HG03139 (cell line): ENCODE data around the gene SLC28A1.
"Not testable (repeated sequence)": the region's sequence is repeated elsewhere in the genome, so short reads cannot be mapped to it uniquely, and the experiment has no call there.

Source experiments
- ATAC-seq: cut with Tn5 transposase; IDR thresholded peaks from one replicate; pipeline ENCODE4 v1.9.1; 2021; ENCODE audit not compliant: unreplicated experiment

SLC28A1 gene

GRCh38 chr15:84961707-84962106 is 77.2 kb downstream of the SLC28A1 start:
- ATAC-seq: no peak

- no peak for ATAC-seq
These were observed 78.5 kb downstream of the SLC28A1 start for GRCh38 chr15:84962955-84963354.

- no peak for ATAC-seq
These were observed 82.9 kb downstream of the SLC28A1 start for GRCh38 chr15:84967380-84967779.

- ATAC-seq: no peak
These were observed 83.8 kb downstream of the SLC28A1 start for GRCh38 chr15:84968301-84968700.

GRCh38 chr15:84969257-84969656 is 84.8 kb downstream of the SLC28A1 start:
- no peak for ATAC-seq

GRCh38 chr15:84970843-84971242 is 86.4 kb downstream of the SLC28A1 start:
- ATAC-seq: no peak

GRCh38 chr15:84973492-84974460 is 89.3 kb downstream of the SLC28A1 start:
- no peak for ATAC-seq

GRCh38 chr15:84975871-84976351 is 91.4 kb downstream of the SLC28A1 start:
- no peak for ATAC-seq

- no peak for ATAC-seq
These were observed 92.4 kb downstream of the SLC28A1 start for GRCh38 chr15:84976746-84977345.

GRCh38 chr15:84979651-84980050 is 95.2 kb downstream of the SLC28A1 start:
- no peak for ATAC-seq

GRCh38 chr15:84980196-84981053 is 96.0 kb downstream of the SLC28A1 start:
- peak; percentile 39 for ATAC-seq

- peak; percentile 58 for ATAC-seq
These were observed 96.7 kb downstream of the SLC28A1 start for GRCh38 chr15:84981054-84981710.

- ATAC-seq: peak; percentile 7
These were observed 97.3 kb downstream of the SLC28A1 start, which contains the start of gene PDE8A for GRCh38 chr15:84981711-84982300. Gene PDE8A, plus strand, starts transcription at chr15:84981856. Its CDS starts 307 bp downstream, at chr15:84982163.

GRCh38 chr15:84982301-84982920 is 97.9 kb downstream of the SLC28A1 start:
- peak; percentile 2 for ATAC-seq

GRCh38 chr15:84983294-84983693 is 98.8 kb downstream of the SLC28A1 start:
- no peak for ATAC-seq

- ATAC-seq: no peak
These were observed 99.2 kb downstream of the SLC28A1 start for GRCh38 chr15:84983711-84984110.

- ATAC-seq: no peak
These were observed 100.7 kb downstream of the SLC28A1 start for GRCh38 chr15:84985158-84985557.

- ATAC-seq: not testable (repeated sequence)
These were observed 102.9 kb downstream of the SLC28A1 start for GRCh38 chr15:84987351-84987750.

GRCh38 chr15:84987949-84988624 is 103.6 kb downstream of the SLC28A1 start:
- no peak for ATAC-seq
